Upper lobe of left lung (tissue), 6 donors: ENCODE measurements around the gene B3GLCT. TPM values are rescaled to one million over a fixed set of nuclear protein-coding genes. Genes with fewer than 3 reads are reported as not detected.

Experiments
- ATAC-seq, 2 donors: fragments of 200-7000 bp; cut with Tn5 transposase; one replicate each; pipeline ENCODE4 v1.9.1; 2022; ENCODE audit warnings: mild to moderate bottlenecking in 2 of 2, moderate library complexity in 2 of 2; ENCODE audit not compliant: low FRiP score in 2 of 2
- DNase-seq, 2 donors: peaks; one replicate each; pipeline ENCODE4 v3.0.0-alpha.2; 2019 to 2020
- H3K27ac ChIP-seq, 4 donors: fragments of 200-600 bp; sonication (generic); one replicate each; pipeline ENCODE4 v1.5.1; 2016 to 2019
- H3K27me3 ChIP-seq, 4 donors: fragments of 200-600 bp; sonication (generic); one replicate each; pipeline ENCODE4 v1.5.1; 2017 to 2019
- H3K36me3 ChIP-seq, 4 donors: fragments of 200-600 bp; sonication (generic); one replicate each; pipeline ENCODE4 v1.5.1; 2016 to 2019
- H3K4me1 ChIP-seq, 4 donors: fragments of 200-600 bp; sonication (generic); one replicate each; pipeline ENCODE4 v1.5.1; 2018 to 2019
- H3K4me3 ChIP-seq, 4 donors: fragments of 200-600 bp; sonication (generic); one replicate each; pipeline ENCODE4 v1.5.1; 2017 to 2019; ENCODE audit warnings: mild to moderate bottlenecking in 2 of 4, moderate library complexity in 1 of 4
- H3K9me3 ChIP-seq, 4 donors: fragments of 200-600 bp; sonication (generic); one replicate each; pipeline ENCODE4 v1.5.1; 2018 to 2019
- EP300 ChIP-seq, 4 donors: sonication (generic); formaldehyde crosslinking; IDR thresholded peaks; one replicate each; pipeline ENCODE4 v1.5.1; 2017; ENCODE audit warnings: antibody characterized with exemption in 4 of 4, control low read depth in 2 of 4
- POLR2A ChIP-seq, 4 donors: fragments of 450-650 bp; IDR thresholded peaks; one replicate each; pipeline ENCODE4 v1.5.1; 2016 to 2017; ENCODE audit warnings: antibody characterized with exemption in 4 of 4, mild to moderate bottlenecking in 2 of 4
- POLR2AphosphoS5 ChIP-seq, 2 donors: sonication (generic); formaldehyde crosslinking; IDR thresholded peaks; one replicate each; pipeline ENCODE4 v1.5.1; 2017; ENCODE audit warnings: antibody characterized with exemption in 2 of 2
- WGBS, 2 donors: methylation state at CpG; one replicate each; pipeline ENCODE4 v1.1.5; 2017 to 2018; 5-methylcytosine and 5-hydroxymethylcytosine counted together
- total RNA-seq, 6 donors: library from RNA; depleted of rRNA in 4 of 6; stranded (reverse); fragments of >200 nt in 4 of 6; gene quantifications; one replicate each; pipeline versions ENCODE4 v1.1.0 to v1.2.1, GENCODE V29; 2016 to 2021
- TF ChIP-seq, protein P1 (sequence below), 6 experiments: fragments of 450-650 bp in 4 of 6; fragments of 200-600 bp in 2 of 6; sonication (generic) in 2 of 6; IDR thresholded peaks; one replicate each; pipeline ENCODE4 v1.5.1; 2016 to 2019; ENCODE audit warnings: antibody characterized with exemption in 6 of 6
- donor health status: DM: no; HTN: no; CAD: no; lungs with moderate emphysema.
- donor health status: DM: no; HTN: yes; CAD: no; lungs with severe emphysema.

The B3GLCT gene
- total RNA-seq, 6 donors from 2014 or later = 1.0 to 8.2 (median 5.2) TPM

DNA sequence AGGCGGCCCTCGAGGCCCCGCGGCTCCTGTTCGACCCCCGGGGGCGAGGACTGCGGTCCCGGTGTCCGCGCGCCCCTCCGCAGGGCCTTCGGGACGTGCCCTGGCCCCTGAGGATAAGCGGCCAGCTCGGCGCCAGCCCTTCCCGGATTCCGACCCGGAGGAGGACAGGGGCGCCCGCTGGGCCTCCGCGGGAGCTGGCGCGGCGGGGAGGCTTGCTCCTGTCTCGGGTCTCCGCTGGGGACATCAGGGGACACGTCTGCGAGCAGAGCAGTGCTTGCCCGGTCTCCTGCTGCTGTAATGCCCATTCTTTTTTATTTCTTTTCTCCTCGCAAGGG, 829 bp downstream of the B3GLCT start:
- peaks cover 8 to 20% (median 12%) of the 10 kb centered on the region in 4 donors for H3K4me1 ChIP-seq
- no peak for TF ChIP-seq POLR2AphosphoS5 (IDR thresholded peaks at IDR 0.05)
- no peak for TF ChIP-seq EP300 (IDR thresholded peaks at IDR 0.05)
- TF ChIP-seq, protein P1, sequence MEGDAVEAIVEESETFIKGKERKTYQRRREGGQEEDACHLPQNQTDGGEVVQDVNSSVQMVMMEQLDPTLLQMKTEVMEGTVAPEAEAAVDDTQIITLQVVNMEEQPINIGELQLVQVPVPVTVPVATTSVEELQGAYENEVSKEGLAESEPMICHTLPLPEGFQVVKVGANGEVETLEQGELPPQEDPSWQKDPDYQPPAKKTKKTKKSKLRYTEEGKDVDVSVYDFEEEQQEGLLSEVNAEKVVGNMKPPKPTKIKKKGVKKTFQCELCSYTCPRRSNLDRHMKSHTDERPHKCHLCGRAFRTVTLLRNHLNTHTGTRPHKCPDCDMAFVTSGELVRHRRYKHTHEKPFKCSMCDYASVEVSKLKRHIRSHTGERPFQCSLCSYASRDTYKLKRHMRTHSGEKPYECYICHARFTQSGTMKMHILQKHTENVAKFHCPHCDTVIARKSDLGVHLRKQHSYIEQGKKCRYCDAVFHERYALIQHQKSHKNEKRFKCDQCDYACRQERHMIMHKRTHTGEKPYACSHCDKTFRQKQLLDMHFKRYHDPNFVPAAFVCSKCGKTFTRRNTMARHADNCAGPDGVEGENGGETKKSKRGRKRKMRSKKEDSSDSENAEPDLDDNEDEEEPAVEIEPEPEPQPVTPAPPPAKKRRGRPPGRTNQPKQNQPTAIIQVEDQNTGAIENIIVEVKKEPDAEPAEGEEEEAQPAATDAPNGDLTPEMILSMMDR (IDR thresholded peaks at IDR 0.05) = no peak
- no peak for TF ChIP-seq POLR2A (IDR thresholded peaks at IDR 0.05)
- 0% methylated on average over 6 to 19 of the region's 34 CpGs for WGBS, 2 donors

DNA sequence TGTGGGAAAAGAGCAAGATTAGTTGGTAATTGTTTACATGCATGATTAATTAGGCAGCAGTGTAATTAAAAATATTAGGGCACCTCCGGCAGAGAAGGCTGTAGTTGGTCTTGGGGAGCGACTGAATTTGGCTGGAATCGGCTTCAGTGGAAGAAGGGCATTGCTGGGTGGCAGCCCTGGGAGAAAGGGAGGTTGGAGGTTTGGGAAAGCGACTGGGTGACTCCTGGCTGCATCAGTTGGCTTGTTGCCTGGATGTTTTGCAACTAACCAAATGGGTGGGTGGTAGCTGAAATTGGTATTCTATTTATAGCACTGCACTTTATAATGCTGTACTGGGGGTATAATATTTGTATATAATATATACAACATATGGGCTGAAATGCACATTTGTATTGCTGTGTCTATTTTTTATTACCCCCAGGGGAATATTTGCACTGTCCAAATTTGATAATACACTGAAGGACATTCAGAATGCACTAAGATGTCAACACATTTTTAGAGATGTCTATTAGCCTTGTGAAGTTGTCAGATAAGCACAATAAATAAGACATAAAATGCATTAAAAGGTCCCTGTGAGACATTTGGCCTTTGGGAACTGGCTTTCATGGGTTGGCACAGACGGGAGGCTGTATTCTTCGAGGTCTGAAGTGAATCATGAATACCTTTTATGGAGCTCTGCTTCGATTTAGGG, 1.7 kb downstream of the B3GLCT start:
- H3K4me3 ChIP-seq = peak overlapping the region in 3 of 4 donors; percentile 60 to 90 (median 90)
- H3K4me1 ChIP-seq = peaks cover 8 to 20% (median 12%) of the 10 kb centered on the region in 4 donors
- 50 to 66% methylated on average over 7 of the region's 7 CpGs for WGBS, 2 donors
- peak overlapping the region in 2 of 4 donors; percentile 96 to 100 for H3K27ac ChIP-seq
- H3K9me3 ChIP-seq = no peaks in the 10 kb centered on the region
- DNase-seq (no peak), ATAC-seq (no peak)
- no peaks in the 10 kb centered on the region for H3K27me3 ChIP-seq
- no peaks in the 10 kb centered on the region for H3K36me3 ChIP-seq
- TF ChIP-seq EP300 (IDR thresholded peaks at IDR 0.05) = no peak
- no peak for TF ChIP-seq POLR2A (IDR thresholded peaks at IDR 0.05)
- TF ChIP-seq, protein P1 (IDR thresholded peaks at IDR 0.05) = no peak
- TF ChIP-seq POLR2AphosphoS5 (IDR thresholded peaks at IDR 0.05) = no peak

More for the DNA sequence above, 829 bp downstream of the B3GLCT start:
- H3K4me3 ChIP-seq = peak overlapping the region; percentile 60 to 90 (median 79)
- H3K27ac ChIP-seq = peak overlapping the region; percentile 92 to 100 (median 96)
- no peaks in the 10 kb centered on the region for H3K27me3 ChIP-seq
- H3K9me3 ChIP-seq = no peaks in the 10 kb centered on the region
- H3K36me3 ChIP-seq = no peaks in the 10 kb centered on the region
- DNase-seq (peak; percentile 41 to 94), ATAC-seq (peak in 1 of 2 donors; percentile 66)

DNA sequence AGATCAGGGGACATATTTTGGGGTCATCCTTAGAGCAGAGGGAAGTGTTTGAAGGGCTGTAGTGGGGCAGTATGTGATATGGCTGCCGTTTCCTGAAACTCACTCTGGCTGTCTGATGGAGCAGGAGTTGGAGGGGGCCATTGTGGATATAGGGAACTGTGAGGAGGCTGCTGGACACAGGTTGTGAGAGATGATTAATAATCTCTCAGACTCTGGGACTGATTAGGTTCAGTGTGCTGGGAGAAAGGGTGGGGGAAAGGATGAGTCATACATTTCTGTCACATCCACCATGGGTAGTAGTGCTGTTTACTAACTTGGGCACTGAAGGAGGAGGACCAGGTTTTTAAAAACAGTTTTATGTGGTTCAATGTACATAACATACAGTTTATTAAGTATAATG, 4.8 kb downstream of the B3GLCT start:
- peaks cover 22 to 34% (median 27%) of the 10 kb centered on the region in 4 donors for H3K4me1 ChIP-seq
- no peaks in the 10 kb centered on the region for H3K36me3 ChIP-seq
- no peak overlapping the region for H3K27ac ChIP-seq
- no peak overlapping the region for H3K4me3 ChIP-seq
- TF ChIP-seq POLR2AphosphoS5 (IDR thresholded peaks at IDR 0.05) (no peak), EP300 (IDR thresholded peaks at IDR 0.05) (no peak), POLR2A (IDR thresholded peaks at IDR 0.05) (no peak)
- TF ChIP-seq, protein P1 (IDR thresholded peaks at IDR 0.05) = no peak
- H3K9me3 ChIP-seq = no peaks in the 10 kb centered on the region
- 87 to 89% methylated on average over 1 of the region's 1 CpG for WGBS, 2 donors
- ATAC-seq = no peak
- no peaks in the 10 kb centered on the region for H3K27me3 ChIP-seq
- no peak for DNase-seq

DNA sequence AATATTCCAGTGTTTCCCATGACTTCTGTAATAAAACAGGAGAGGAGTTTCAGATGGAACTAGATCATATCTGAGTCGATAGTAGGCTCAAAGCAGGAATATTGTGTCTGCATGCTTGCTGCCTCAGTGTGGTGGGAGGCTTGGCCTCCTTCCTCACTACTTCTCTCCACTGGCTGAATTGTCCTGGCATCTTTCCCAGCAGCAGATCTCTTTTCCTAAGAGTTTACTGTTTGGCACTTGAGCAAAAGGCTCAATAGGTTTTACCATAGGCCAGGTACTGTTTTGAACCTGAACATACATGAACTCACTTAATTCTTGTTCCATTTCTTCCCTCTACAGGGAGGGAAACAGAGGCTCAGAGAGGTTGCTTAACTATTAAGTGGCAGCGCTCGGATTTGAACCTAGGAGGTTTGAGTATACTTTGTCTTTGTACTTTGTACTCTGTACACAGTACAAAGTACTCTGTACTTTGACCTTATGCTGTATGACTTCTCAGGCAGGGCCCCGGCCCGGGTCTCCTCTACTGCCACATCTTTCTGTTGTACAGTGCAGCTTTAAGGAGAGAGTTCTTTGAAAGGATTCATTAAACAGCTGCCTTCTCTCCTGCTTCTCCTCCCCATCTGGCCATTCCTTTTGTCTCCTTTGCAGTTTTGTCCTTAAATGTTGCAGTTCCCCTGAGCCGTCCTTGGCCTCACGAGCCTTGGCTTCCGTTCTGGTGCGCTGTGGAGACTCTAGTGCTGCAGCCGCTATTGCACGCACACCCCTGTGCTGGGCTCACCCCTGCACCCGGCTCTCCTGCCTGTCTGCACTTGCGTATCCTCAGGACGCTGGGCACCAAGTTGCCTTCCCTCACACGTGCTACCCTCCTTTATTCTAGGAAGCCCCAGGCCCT, 8.1 kb downstream of the B3GLCT start:
- Histone ChIP-seq H3K36me3 (no peaks in the 10 kb centered on the region), H3K4me3 (no peak overlapping the region), H3K9me3 (no peaks in the 10 kb centered on the region), H3K4me1 (peaks cover 22 to 23% (median 22%) of the 10 kb centered on the region in 4 donors), H3K27me3 (no peaks in the 10 kb centered on the region), H3K27ac (no peak overlapping the region)
- TF ChIP-seq EP300 (IDR thresholded peaks at IDR 0.05) (no peak), POLR2AphosphoS5 (IDR thresholded peaks at IDR 0.05) (no peak), POLR2A (IDR thresholded peaks at IDR 0.05) (no peak)
- TF ChIP-seq, protein P1 (IDR thresholded peaks at IDR 0.05) = no peak
- DNase-seq (peak in 1 of 2 donors; percentile 36), ATAC-seq (peak; percentile 33 to 56)
- WGBS, 2 donors = 59 to 75% methylated on average over 15 of the region's 15 CpGs
